Natural killer cell (primary cell): Measurements from ENCODE around the gene KMO. TPM values are rescaled to one million over a fixed set of nuclear protein-coding genes. Genes with fewer than 3 reads are reported as not detected.

Experiments used
- ATAC-seq, 3 donors: fragments of 150-1000 bp in 2 of 3; fragments of 200-7000 bp in 1 of 3; cut with Tn5 transposase; 1 replicate in 1 of 3; 2 replicates in 2 of 3; pipeline ENCODE4 v1.10.0; 2021; ENCODE audit warnings: mild to moderate bottlenecking in 2 of 3, moderate library complexity in 2 of 3
- DNase-seq, 2 donors: peaks; one replicate each; pipeline versions ENCODE4 v3.0.0 to v3.0.0-alpha.2; 2013 to 2021; ENCODE audit warnings: mixed read lengths in 1 of 2
- H3K27ac ChIP-seq: one replicate; pipeline ENCODE4 v1.5.1; 2013; ENCODE audit warnings: mild to moderate bottlenecking, low read length
- H3K27me3 ChIP-seq: one replicate; pipeline ENCODE4 v1.6.1; 2013; ENCODE audit warnings: low read length; ENCODE audit not compliant: control insufficient read depth, insufficient read depth
- H3K36me3 ChIP-seq: one replicate; pipeline ENCODE4 v1.6.1; 2013; ENCODE audit warnings: low read length; ENCODE audit not compliant: control insufficient read depth, insufficient read depth
- H3K4me1 ChIP-seq: one replicate; pipeline ENCODE4 v1.6.1; 2013; ENCODE audit warnings: low read length; ENCODE audit not compliant: control insufficient read depth, insufficient read depth
- H3K4me3 ChIP-seq: one replicate; pipeline ENCODE4 v1.5.1; 2013; ENCODE audit warnings: low read length
- H3K9me3 ChIP-seq: one replicate; pipeline ENCODE4 v1.6.1; 2013; ENCODE audit warnings: low read length; ENCODE audit not compliant: control insufficient read depth, insufficient read depth
- H3K27ac Mint-ChIP-seq, 2 donors: one replicate each; pipeline ENCODE4 v1.8.0; 2022; ENCODE audit warnings: mild to moderate bottlenecking in 2 of 2, mixed read lengths in 2 of 2, moderate library complexity in 1 of 2
- H3K27me3 Mint-ChIP-seq, 2 donors: one replicate each; pipeline ENCODE4 v1.8.0; 2022; ENCODE audit warnings: low read depth in 2 of 2, mixed read lengths in 2 of 2
- H3K36me3 Mint-ChIP-seq: one replicate; pipeline ENCODE4 v1.8.0; 2022; ENCODE audit warnings: mixed read lengths
- H3K4me1 Mint-ChIP-seq, 2 donors: one replicate each; pipeline ENCODE4 v1.8.0; 2022; ENCODE audit warnings: mixed read lengths in 2 of 2
- H3K4me3 Mint-ChIP-seq: one replicate; pipeline ENCODE4 v1.8.0; 2022; ENCODE audit warnings: mild to moderate bottlenecking, moderate library complexity, mixed read lengths
- H3K9me3 Mint-ChIP-seq, 2 donors: one replicate each; pipeline ENCODE4 v1.8.0; 2022; ENCODE audit warnings: mixed read lengths in 2 of 2
- CTCF ChIP-seq: fragments of 200-600 bp; IDR thresholded peaks from one replicate; pipeline ENCODE4 v1.8.0; 2022; ENCODE audit warnings: antibody characterized with exemption
- WGBS: methylation state at CpG from one replicate; pipeline ENCODE4 v1.1.7; 2013; ENCODE audit warnings: missing lambda C conversion rate; ENCODE audit not compliant: insufficient coverage; 5-methylcytosine and 5-hydroxymethylcytosine counted together
- intact Hi-C: fragments of 100-400 bp; cut with micrococcal nuclease; formaldehyde crosslinking; loops from one replicate; pipeline ENCODE4 v1.14.2; 2022
- total RNA-seq, 4 donors: library from RNA; stranded (reverse); fragments of 120-200 nt in 1 of 4; gene quantifications; one replicate each; pipeline versions ENCODE4 v1.2.3 to v1.2.4, GENCODE V29; 2013 to 2022

The KMO gene
- total RNA-seq, 3 donors from 2014 or later (not counting 1 experiment from before 2014, with no cell fraction given): 0.97 to 1.1 TPM; not detected in 1

GRCh38 chr1:241637046-241637590 lies 104.9 kb downstream of the KMO start:
- Mint-ChIP-seq H3K4me1 (peaks cover 22 to 31% of the 10 kb centered on the region in 2 donors), H3K27me3 (no peaks in the 10 kb centered on the region), H3K9me3 (no peaks in the 10 kb centered on the region), H3K27ac (no peak overlapping the region), H3K36me3 (no peaks in the 10 kb centered on the region), H3K4me3 (peak overlapping the region; percentile 29)
- no peaks in the 10 kb centered on the region for H3K9me3 ChIP-seq
- no peaks in the 10 kb centered on the region for H3K27me3 ChIP-seq
- H3K27ac ChIP-seq: no peak overlapping the region
- intact Hi-C loops: loop anchor here (5.0 kb wide), 1 partner anchor 115 kb away; no protein-coding TSS in a partner anchor
- peaks cover 5% of the 10 kb centered on the region for H3K4me1 ChIP-seq
- H3K36me3 ChIP-seq: no peaks in the 10 kb centered on the region
- H3K4me3 ChIP-seq: no peak overlapping the region
- no peak for DNase-seq
- TF ChIP-seq CTCF: no peak
- no peak for ATAC-seq

- Histone ChIP-seq H3K9me3 (no peaks in the 10 kb centered on the region), H3K4me1 (peaks cover 5% of the 10 kb centered on the region), H3K27me3 (no peaks in the 10 kb centered on the region), H3K36me3 (no peaks in the 10 kb centered on the region), H3K4me3 (no peak overlapping the region), H3K27ac (no peak overlapping the region)
- H3K4me3 Mint-ChIP-seq: peak overlapping the region; percentile 52
- H3K4me1 Mint-ChIP-seq: peaks cover 22 to 31% of the 10 kb centered on the region in 2 donors
- ATAC-seq: no peak
- H3K9me3 Mint-ChIP-seq: no peaks in the 10 kb centered on the region
- no peak for TF ChIP-seq CTCF
- DNase-seq: no peak
- 93% methylated on average over 4 of the region's 4 CpGs for WGBS
- H3K27ac Mint-ChIP-seq: no peak overlapping the region
- no peaks in the 10 kb centered on the region for H3K27me3 Mint-ChIP-seq
- intact Hi-C loops: loop anchor here (5.0 kb wide), 1 partner anchor 115 kb away; no protein-coding TSS in a partner anchor
- no peaks in the 10 kb centered on the region for H3K36me3 Mint-ChIP-seq
Observed at GRCh38 chr1:241637604-241638003, 105.4 kb downstream of the KMO start.

- ATAC-seq (no peak), DNase-seq (no peak)
- no peaks in the 10 kb centered on the region for H3K36me3 ChIP-seq
- intact Hi-C loops: loop anchor here (5.0 kb wide), 1 partner anchor 116 kb away; no protein-coding TSS in a partner anchor
- H3K4me3 ChIP-seq: no peak overlapping the region
- Mint-ChIP-seq H3K9me3 (no peaks in the 10 kb centered on the region), H3K4me3 (peak overlapping the region; percentile 52), H3K27ac (no peak overlapping the region), H3K4me1 (peaks cover 22 to 31% of the 10 kb centered on the region in 2 donors), H3K36me3 (no peaks in the 10 kb centered on the region), H3K27me3 (no peaks in the 10 kb centered on the region)
- H3K27me3 ChIP-seq: no peaks in the 10 kb centered on the region
- 90% methylated on average over 4 of the region's 5 CpGs for WGBS
- peaks cover 5% of the 10 kb centered on the region for H3K4me1 ChIP-seq
- no peak overlapping the region for H3K27ac ChIP-seq
- TF ChIP-seq CTCF: no peak
- H3K9me3 ChIP-seq: no peaks in the 10 kb centered on the region
Observed at GRCh38 chr1:241638099-241638682, 106.0 kb downstream of the KMO start.
